Ectodermal cell (in vitro differentiated cells): ENCODE measurements around the gene CFAP54.

Source experiments
- H3K27ac ChIP-seq: 2 replicates; pipeline ENCODE4 v1.7.0; 2013; ENCODE audit warnings: mild to moderate bottlenecking, low read depth, low read length; ENCODE audit not compliant: insufficient read depth, poor library complexity, severe bottlenecking
- H3K27me3 ChIP-seq: 2 replicates; pipeline ENCODE4 v1.7.0; 2013; ENCODE audit warnings: mild to moderate bottlenecking, low read length; ENCODE audit not compliant: insufficient read depth, control insufficient read depth, poor library complexity, severe bottlenecking
- H3K36me3 ChIP-seq: one replicate; pipeline ENCODE4 v1.7.0; 2013; ENCODE audit warnings: low read length; ENCODE audit not compliant: control insufficient read depth, insufficient read depth
- H3K4me1 ChIP-seq: one replicate; pipeline ENCODE4 v1.7.0; 2013; ENCODE audit warnings: low read length; ENCODE audit not compliant: control insufficient read depth, insufficient read depth
- H3K4me3 ChIP-seq: 2 replicates; pipeline ENCODE4 v1.7.0; 2013; ENCODE audit warnings: low read depth, low read length, control low read depth; ENCODE audit not compliant: insufficient read depth
- H3K9me3 ChIP-seq: 2 replicates; pipeline ENCODE4 v1.7.0; 2013; ENCODE audit warnings: mild to moderate bottlenecking, low read length, moderate library complexity; ENCODE audit not compliant: control insufficient read depth
- WGBS, 2 experiments: methylation state at CpG; one replicate each; pipeline ENCODE4 v1.1.7; 2013; ENCODE audit warnings: missing lambda C conversion rate in 2 of 2; 5-methylcytosine and 5-hydroxymethylcytosine counted together

The CFAP54 gene

GRCh38 chr12:96513681-96514080, 24.3 kb downstream of the CFAP54 start:
- H3K4me3 ChIP-seq, result no peak overlapping the region
- no peaks in the 10 kb centered on the region for H3K4me1 ChIP-seq
- 86 to 89% methylated on average over 4 of the region's 4 CpGs for WGBS, 2 experiments
- no peaks in the 10 kb centered on the region for H3K27me3 ChIP-seq
- no peaks in the 10 kb centered on the region for H3K9me3 ChIP-seq
- H3K36me3 ChIP-seq, result no peaks in the 10 kb centered on the region
- no peak overlapping the region for H3K27ac ChIP-seq

- Histone ChIP-seq H3K9me3 (no peaks in the 10 kb centered on the region), H3K4me3 (no peak overlapping the region), H3K27me3 (no peaks in the 10 kb centered on the region), H3K4me1 (no peaks in the 10 kb centered on the region), H3K27ac (no peak overlapping the region), H3K36me3 (no peaks in the 10 kb centered on the region)
- WGBS, 2 experiments, result 93% methylated on average over 2 to 3 of the region's 3 CpGs
Measured at GRCh38 chr12:96514328-96514727, 25.0 kb downstream of the CFAP54 start.

DNA sequence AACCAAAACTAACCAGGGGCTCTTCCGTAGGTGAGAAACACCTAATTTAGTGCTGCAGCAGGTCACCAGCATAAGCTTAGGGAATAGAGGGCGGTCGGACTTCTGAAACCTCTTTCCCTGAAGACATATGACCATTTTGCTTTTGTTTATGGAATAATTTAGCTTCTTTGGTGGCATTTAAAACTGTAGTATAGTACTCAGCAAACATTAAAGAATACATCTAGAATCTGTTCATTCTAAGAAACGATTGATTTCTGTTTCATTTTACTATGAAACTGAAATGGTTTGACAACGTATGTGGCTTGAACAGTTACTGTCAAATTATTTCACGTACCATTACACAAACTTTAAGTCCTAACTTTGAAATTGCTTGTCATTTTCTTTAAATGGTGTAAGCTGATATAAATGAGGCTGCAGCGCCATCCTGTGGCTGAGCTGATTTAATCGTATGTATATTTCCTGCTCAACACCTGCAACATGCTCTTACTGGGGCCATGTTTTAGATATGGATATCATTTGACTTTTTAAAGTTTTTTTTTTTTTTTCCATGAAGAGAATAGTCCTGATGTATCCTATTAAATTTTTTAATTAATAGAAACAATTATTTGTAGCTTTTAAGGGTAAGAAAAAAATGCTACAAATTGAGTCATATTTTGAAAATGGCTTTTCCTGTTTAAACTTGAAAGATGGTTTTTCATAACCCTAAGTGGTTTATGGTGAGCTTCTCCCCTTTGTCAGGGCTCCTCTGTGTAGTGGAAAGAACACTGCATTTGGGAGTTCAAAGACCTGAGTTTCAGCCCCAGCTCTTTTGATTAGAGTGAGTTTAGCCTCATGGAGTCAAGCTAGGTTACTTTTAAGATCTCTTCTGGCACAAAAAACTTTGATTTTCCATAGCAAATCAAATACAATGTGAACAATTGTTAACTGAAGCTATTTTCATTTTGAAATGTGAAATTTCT, 27.4 kb downstream of the CFAP54 start:
- no peak overlapping the region for H3K27ac ChIP-seq
- no peak overlapping the region for H3K4me3 ChIP-seq
- no peaks in the 10 kb centered on the region for H3K9me3 ChIP-seq
- H3K36me3 ChIP-seq, result no peaks in the 10 kb centered on the region
- no peaks in the 10 kb centered on the region for H3K27me3 ChIP-seq
- no peaks in the 10 kb centered on the region for H3K4me1 ChIP-seq
- WGBS, 2 experiments, result 54 to 56% methylated on average over 5 to 7 of the region's 8 CpGs

GRCh38 chr12:96520767-96521166, 31.4 kb downstream of the CFAP54 start:
- no peaks in the 10 kb centered on the region for H3K9me3 ChIP-seq
- WGBS, 2 experiments, result 95 to 98% methylated on average over 2 of the region's 3 CpGs
- H3K36me3 ChIP-seq, result no peaks in the 10 kb centered on the region
- H3K27ac ChIP-seq, result no peak overlapping the region
- no peaks in the 10 kb centered on the region for H3K27me3 ChIP-seq
- H3K4me3 ChIP-seq, result no peak overlapping the region
- H3K4me1 ChIP-seq, result no peaks in the 10 kb centered on the region

DNA sequence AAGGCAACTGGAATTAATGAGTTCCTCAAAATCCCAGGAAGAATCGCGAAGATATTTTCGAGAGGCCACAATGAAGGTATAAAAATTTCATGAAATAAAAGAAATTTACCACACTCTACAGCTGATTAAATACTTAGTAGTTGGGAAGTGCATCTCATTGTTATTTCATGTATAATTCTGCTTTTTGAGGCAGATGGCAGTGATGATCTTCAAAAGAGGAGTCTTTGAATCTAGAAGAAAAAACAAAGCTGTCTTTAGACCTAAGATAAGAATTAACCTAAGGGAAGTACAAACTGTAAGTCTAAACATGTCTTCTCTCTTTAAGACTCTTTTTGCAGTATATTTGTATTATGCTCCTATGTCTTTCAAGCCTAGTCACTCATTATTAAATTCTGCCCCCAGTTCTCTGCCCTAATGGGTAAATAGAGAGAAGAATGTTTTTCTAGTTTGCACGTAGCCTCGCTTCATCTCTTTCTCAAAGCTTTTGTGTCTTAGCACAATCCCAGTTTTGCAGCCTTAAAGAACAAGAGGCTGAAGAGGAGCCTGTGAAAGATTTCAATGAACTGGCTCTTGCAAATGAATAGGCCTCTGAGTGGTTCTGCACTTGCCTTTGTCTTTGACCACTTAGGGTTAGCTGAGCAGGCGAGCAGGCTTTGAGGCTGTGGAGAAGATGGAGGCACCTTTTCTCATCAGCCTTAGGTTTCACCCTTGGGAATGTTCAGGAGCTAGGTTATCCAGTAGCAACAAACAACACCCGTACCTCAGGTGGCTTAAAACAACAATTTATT, 32.7 kb downstream of the CFAP54 start:
- no peak overlapping the region for H3K4me3 ChIP-seq

DNA sequence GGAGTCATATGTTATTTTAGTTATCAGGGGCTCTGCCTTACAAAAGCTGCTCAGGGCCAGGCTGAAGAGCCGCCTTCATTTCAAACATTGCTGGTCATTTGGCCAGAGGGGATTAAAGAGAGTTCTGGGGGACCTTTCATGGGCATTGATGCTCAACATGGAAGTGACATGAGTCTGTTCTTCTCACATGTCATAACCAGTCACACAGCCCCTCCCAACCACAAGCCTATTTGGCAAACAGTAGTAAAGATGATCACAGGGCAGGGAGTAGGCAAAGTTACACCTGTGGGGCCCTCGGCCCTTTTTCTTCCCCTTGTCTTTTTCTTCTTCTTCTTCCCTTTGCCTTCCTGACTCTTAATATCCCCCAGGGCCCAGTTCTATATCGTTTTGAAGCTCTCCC, 33.3 kb downstream of the CFAP54 start:
- Histone ChIP-seq H3K27me3 (no peaks in the 10 kb centered on the region), H3K36me3 (no peaks in the 10 kb centered on the region), H3K4me3 (no peak overlapping the region), H3K9me3 (no peaks in the 10 kb centered on the region), H3K4me1 (no peaks in the 10 kb centered on the region), H3K27ac (no peak overlapping the region)
- WGBS, 2 experiments, result 86 to 90% methylated on average over 3 of the region's 3 CpGs

More for the DNA sequence above, 32.7 kb downstream of the CFAP54 start:
- 82 to 84% methylated on average over 5 to 6 of the region's 7 CpGs for WGBS, 2 experiments
- no peak overlapping the region for H3K27ac ChIP-seq
- H3K9me3 ChIP-seq, result no peaks in the 10 kb centered on the region
- no peaks in the 10 kb centered on the region for H3K4me1 ChIP-seq
- no peaks in the 10 kb centered on the region for H3K27me3 ChIP-seq
- H3K36me3 ChIP-seq, result no peaks in the 10 kb centered on the region

GRCh38 chr12:96526110-96526509, 36.7 kb downstream of the CFAP54 start:
- no peaks in the 10 kb centered on the region for H3K9me3 ChIP-seq
- H3K4me3 ChIP-seq, result no peak overlapping the region
- H3K27ac ChIP-seq, result no peak overlapping the region
- no peaks in the 10 kb centered on the region for H3K36me3 ChIP-seq
- no peaks in the 10 kb centered on the region for H3K27me3 ChIP-seq
- WGBS, 2 experiments, result 93 to 100% methylated on average over 1 of the region's 1 CpG
- H3K4me1 ChIP-seq, result no peaks in the 10 kb centered on the region

DNA sequence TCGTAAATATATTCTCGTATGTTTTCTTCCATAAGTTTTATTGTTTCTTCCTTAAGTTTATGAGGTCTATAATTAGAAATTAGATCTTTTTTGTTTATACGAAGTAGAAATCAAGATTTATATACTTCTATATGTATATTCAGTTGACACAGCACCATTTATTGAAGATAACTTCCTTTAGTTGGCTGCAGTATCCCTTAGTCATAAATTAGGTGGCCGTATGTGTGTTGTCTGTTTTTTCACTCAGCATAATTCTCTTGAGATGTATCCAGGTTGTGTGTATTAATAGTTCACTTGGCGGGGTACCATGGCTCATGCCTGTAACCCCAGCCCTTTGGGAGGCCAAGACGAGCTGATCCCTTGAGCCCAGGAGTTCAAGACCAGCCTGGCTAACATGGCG, 40.5 kb downstream of the CFAP54 start:
- H3K4me1 ChIP-seq, result no peaks in the 10 kb centered on the region
- H3K27me3 ChIP-seq, result no peaks in the 10 kb centered on the region
- no peak overlapping the region for H3K27ac ChIP-seq
- H3K4me3 ChIP-seq, result no peak overlapping the region
- H3K36me3 ChIP-seq, result no peaks in the 10 kb centered on the region
- no peaks in the 10 kb centered on the region for H3K9me3 ChIP-seq
- WGBS, 2 experiments, result 89 to 94% methylated on average over 4 to 5 of the region's 7 CpGs

- Histone ChIP-seq H3K27ac (no peak overlapping the region), H3K9me3 (no peaks in the 10 kb centered on the region), H3K27me3 (no peaks in the 10 kb centered on the region), H3K4me1 (no peaks in the 10 kb centered on the region), H3K4me3 (no peak overlapping the region), H3K36me3 (no peaks in the 10 kb centered on the region)
- 89 to 91% methylated on average over 4 of the region's 4 CpGs for WGBS, 2 experiments
Measured at GRCh38 chr12:96534339-96534738, 45.0 kb downstream of the CFAP54 start.

GRCh38 chr12:96548384-96548783, 59.0 kb downstream of the CFAP54 start:
- WGBS, 2 experiments, result 92 to 95% methylated on average over 2 of the region's 2 CpGs
- Histone ChIP-seq H3K4me1 (no peaks in the 10 kb centered on the region), H3K9me3 (no peaks in the 10 kb centered on the region), H3K27ac (no peak overlapping the region), H3K4me3 (no peak overlapping the region), H3K36me3 (no peaks in the 10 kb centered on the region), H3K27me3 (no peaks in the 10 kb centered on the region)
